B cell (primary cell): ENCODE data around the gene HECA. TPM values are rescaled to one million over a fixed set of nuclear protein-coding genes. Genes with fewer than 3 reads are reported as not detected.

Experiments used
- ATAC-seq: fragments of 200-7000 bp; cut with Tn5 transposase; one replicate; pipeline ENCODE4 v1.10.0; 2021; ENCODE audit warnings: low read depth, mild to moderate bottlenecking, moderate number of reproducible peaks, moderate library complexity
- CTCF ChIA-PET: fragments of 350-600 bp; sonication (Branson Sonifier 250); formaldehyde crosslinking; loops from one replicate; lab custom pipeline; 2021; ENCODE audit warnings: antibody characterized with exemption, inconsistent platforms; lab: Charles Lee
- POLR2A ChIA-PET: fragments of 350-600 bp; sonication (Branson Sonifier 250); formaldehyde crosslinking; loops from one replicate; lab custom pipeline; 2021; ENCODE audit warnings: antibody characterized with exemption; lab: Charles Lee
- DNase-seq: peaks from one replicate; pipeline ENCODE4 v3.0.0; 2013
- H2AFZ ChIP-seq: 2 replicates; pipeline ENCODE4 v1.6.1; 2012; ENCODE audit warnings: mild to moderate bottlenecking, low read depth, low read length; ENCODE audit not compliant: insufficient read depth, poor library complexity, severe bottlenecking
- H3K27ac ChIP-seq, 2 donors: 1 replicate in 1 of 2; 2 replicates in 1 of 2; pipeline ENCODE4 v1.5.1; 2012 to 2013; ENCODE audit warnings: low read length in 2 of 2, mild to moderate bottlenecking in 2 of 2, moderate library complexity in 1 of 2
- H3K27me3 ChIP-seq, 4 experiments: fragments of 200-600 bp in 1 of 4; sonication (generic) in 1 of 4; replicated peaks in 1 of 4; 1 replicate in 2 of 4; 2 replicates in 2 of 4; pipeline versions ENCODE4 v1.6.1 to v1.7.0; 2013 to 2016; ENCODE audit warnings: low read length in 3 of 4, mild to moderate bottlenecking in 2 of 4, mixed read lengths in 1 of 4, moderate library complexity in 1 of 4; ENCODE audit not compliant: insufficient read depth in 4 of 4, control insufficient read depth in 3 of 4; ENCODE audit errors: control extremely low read depth in 1 of 4
- H3K36me3 ChIP-seq, 2 experiments: replicated peaks in 1 of 2; 1 replicate in 1 of 2; 2 replicates in 1 of 2; pipeline versions ENCODE4 v1.6.1 to v1.7.1; 2013; ENCODE audit warnings: low read length in 1 of 2; ENCODE audit not compliant: insufficient read depth in 2 of 2, control insufficient read depth in 1 of 2; ENCODE audit errors: control extremely low read depth in 1 of 2, extremely low read depth in 1 of 2
- H3K4me1 ChIP-seq, 2 donors: fragments of 200-600 bp in 1 of 2; sonication (generic) in 1 of 2; 1 replicate in 1 of 2; 2 replicates in 1 of 2; pipeline versions ENCODE4 v1.5.1 to v1.6.1; 2013 to 2017; ENCODE audit warnings: low read length in 2 of 2; ENCODE audit not compliant: control insufficient read depth in 2 of 2, insufficient read depth in 2 of 2
- H3K4me2 ChIP-seq: replicated peaks from 2 replicates; pipeline ENCODE3; 2012; ENCODE audit warnings: mild to moderate bottlenecking, low read depth, low read length; ENCODE audit not compliant: poor library complexity, severe bottlenecking
- H3K4me3 ChIP-seq, 5 experiments: fragments of 200-600 bp in 1 of 5; sonication (generic) in 1 of 5; 1 replicate in 3 of 5; 2 replicates in 2 of 5; pipeline versions ENCODE4 v1.5.1 to v1.7.0; 2011 to 2016; ENCODE audit warnings: low read length in 4 of 5, mild to moderate bottlenecking in 4 of 5, low read depth in 2 of 5, control low read depth in 1 of 5, moderate library complexity in 1 of 5; ENCODE audit not compliant: insufficient read depth in 1 of 5; ENCODE audit errors: control extremely low read depth in 1 of 5, extremely low read depth in 1 of 5
- H3K79me2 ChIP-seq: fragments of 200-600 bp; sonication (generic); one replicate; pipeline ENCODE4 v1.6.0; 2016; ENCODE audit warnings: low read length; ENCODE audit not compliant: control insufficient read depth, insufficient read depth
- H3K9ac ChIP-seq: fragments of 200-600 bp; sonication (generic); 2 replicates; pipeline ENCODE4 v1.6.1; 2017; ENCODE audit warnings: mild to moderate bottlenecking, low read length, moderate library complexity
- H3K9me3 ChIP-seq, 3 donors: one replicate each; pipeline versions ENCODE4 v1.6.1 to v1.7.1; 2013; ENCODE audit warnings: low read length in 2 of 3; ENCODE audit not compliant: control insufficient read depth in 2 of 3, insufficient read depth in 1 of 3; ENCODE audit errors: control extremely low read depth in 1 of 3
- H4K20me1 ChIP-seq: 2 replicates; pipeline ENCODE4 v1.6.0; 2012; ENCODE audit warnings: mild to moderate bottlenecking, low read length; ENCODE audit not compliant: insufficient read depth, control insufficient read depth, poor library complexity, severe bottlenecking
- H3K27ac Mint-ChIP-seq: one replicate; pipeline ENCODE4 v1.8.0; 2021; ENCODE audit warnings: mixed read lengths
- H3K27me3 Mint-ChIP-seq: one replicate; pipeline ENCODE4 v1.8.0; 2021; ENCODE audit warnings: mixed read lengths
- H3K4me1 Mint-ChIP-seq: one replicate; pipeline ENCODE4 v1.8.0; 2021; ENCODE audit warnings: mixed read lengths
- H3K4me3 Mint-ChIP-seq: one replicate; pipeline ENCODE4 v1.8.0; 2021; ENCODE audit warnings: mixed read lengths
- H3K9me3 Mint-ChIP-seq: one replicate; pipeline ENCODE4 v1.8.0; 2022; ENCODE audit warnings: mixed read lengths; ENCODE audit not compliant: insufficient read depth
- CTCF ChIP-seq: fragments of 200-600 bp; IDR thresholded peaks from one replicate; pipeline ENCODE4 v1.8.0; 2022; ENCODE audit warnings: antibody characterized with exemption, mild to moderate bottlenecking
- EZH2 ChIP-seq: IDR thresholded peaks from 2 replicates; pipeline ENCODE4 v1.6.1; 2012; ENCODE audit warnings: borderline replicate concordance, low read depth, mild to moderate bottlenecking, moderate library complexity, low read length; ENCODE audit not compliant: insufficient read depth, poor library complexity, severe bottlenecking
- WGBS: methylation state at CpG from one replicate; pipeline ENCODE4 v1.1.5; 2013; ENCODE audit warnings: missing lambda C conversion rate; ENCODE audit not compliant: insufficient coverage; 5-methylcytosine and 5-hydroxymethylcytosine counted together
- intact Hi-C: fragments of 100-400 bp; cut with micrococcal nuclease; formaldehyde crosslinking; loops from one replicate; pipeline ENCODE4 v1.10.0; 2022
- polyA plus RNA-seq: library from polyadenylated mRNA; depleted of rRNA; stranded (reverse); fragments of >200 nt; gene quantifications from 2 replicates; pipeline ENCODE4 v1.2.3, GENCODE V29; 2012
- total RNA-seq, 2 donors: library from RNA; stranded (reverse); fragments of 120-200 nt in 1 of 2; gene quantifications; 1 replicate in 1 of 2; 2 replicates in 1 of 2; pipeline versions ENCODE4 v1.2.3 to v1.2.4, GENCODE V29; 2013 to 2022

Gene HECA
- total and polyA plus RNA-seq, 2 donors (not counting 1 experiment from before 2014, with no cell fraction given) = 19.2 to 50.4 TPM

GRCh38 chr6:139133262-139134063 lies 1.4 kb upstream of the HECA start:
- ChIA-PET POLR2A (interaction anchor here (0.6 to 2.7 kb wide), 6 partner anchors 117 to 242 kb away, joined by 3 to 20 read pairs (median 5); partner anchors contain the start of gene CITED2), CTCF (interaction anchor here (0.7 to 4.8 kb wide), 10 partner anchors 9 to 241 kb away, joined by 3 to 31 read pairs (median 4); partner anchors contain the start of gene CITED2)
- H3K27me3 Mint-ChIP-seq = no peaks in the 10 kb centered on the region
- H3K4me1 Mint-ChIP-seq = peaks cover 59% of the 10 kb centered on the region
- TF ChIP-seq CTCF (no peak), EZH2 (no peak)
- H3K4me2 ChIP-seq = peak overlapping the region; percentile 80
- H4K20me1 ChIP-seq = peaks cover 24% of the 10 kb centered on the region
- no peaks in the 10 kb centered on the region for H3K9me3 Mint-ChIP-seq
- peak overlapping the region; percentile 16 for H2AFZ ChIP-seq
- peak overlapping the region in 4 of 5 experiments; percentile 5 to 55 (median 27) for H3K4me3 ChIP-seq
- H3K4me1 ChIP-seq = peaks cover 60% of the 10 kb centered on the region in 2 donors
- peaks cover 0 to 10% (median 0%) of the 10 kb centered on the region in 3 donors for H3K9me3 ChIP-seq
- peak overlapping the region; percentile 83 for H3K4me3 Mint-ChIP-seq
- ATAC-seq = peak; percentile 37
- peak overlapping the region; percentile 80 to 91 for H3K27ac ChIP-seq
- peak overlapping the region; percentile 52 for H3K9ac ChIP-seq
- H3K27ac Mint-ChIP-seq = peak overlapping the region; percentile 92
- no peaks in the 10 kb centered on the region for H3K27me3 ChIP-seq
- peak; percentile 82 for DNase-seq
- WGBS = 53% methylated on average over 6 of the region's 11 CpGs
- peaks cover 0 to 14% of the 10 kb centered on the region in 2 experiments for H3K36me3 ChIP-seq
- peaks cover 28% of the 10 kb centered on the region for H3K79me2 ChIP-seq
- intact Hi-C loops = loop anchor here (1.0 to 5.0 kb wide), 5 partner anchors 8 to 1266 kb away; partner anchors contain the start of genes CITED2, REPS1 and TNFAIP3
